PFSK-1 (cell line): ENCODE results near the gene FAM124B.

Experiments
- FOXP2 ChIP-seq: optimal IDR thresholded peaks from 2 replicates; pipeline ENCODE3; 2011; ENCODE audit warnings: borderline replicate concordance, control low read depth, inconsistent platforms; ENCODE audit not compliant: insufficient read depth; ENCODE audit errors: extremely low read length, extremely low read depth
- POLR2AphosphoS5 ChIP-seq: IDR thresholded peaks from 2 replicates; pipeline ENCODE4 v1.6.1; 2012; ENCODE audit warnings: low read depth, mild to moderate bottlenecking, control low read depth, low read length, moderate library complexity
- REST ChIP-seq, 2 experiments: IDR thresholded peaks; 2 replicates each; pipeline versions ENCODE4 v1.6.1 to v1.8.0; 2011 to 2012; ENCODE audit warnings: low read depth in 2 of 2, low read length in 2 of 2, control low read depth in 1 of 2, inconsistent platforms in 1 of 2, mild to moderate bottlenecking in 1 of 2, moderate library complexity in 1 of 2; ENCODE audit not compliant: insufficient read depth in 1 of 2
- SIN3A ChIP-seq: IDR thresholded peaks from 2 replicates; pipeline ENCODE4 v1.6.1; 2012; ENCODE audit warnings: mild to moderate bottlenecking, low read length, moderate library complexity, borderline replicate concordance; ENCODE audit not compliant: insufficient read depth
- TAF1 ChIP-seq: IDR thresholded peaks from 2 replicates; pipeline ENCODE4 v1.6.1; 2012; ENCODE audit warnings: low read length, control low read depth, borderline replicate concordance; ENCODE audit not compliant: insufficient read depth

Gene FAM124B

GRCh38 chr2:224359569-224359968, 42.3 kb downstream of the FAM124B start:
- TF ChIP-seq TAF1: no peak
- no peak for TF ChIP-seq FOXP2
- no peak for TF ChIP-seq SIN3A
- TF ChIP-seq POLR2AphosphoS5: no peak
- no peak for TF ChIP-seq REST (IDR thresholded peaks at IDR 0.05; ENCODE audit: insufficient read depth in 1 of 2, low read depth in 2 of 2, low read length in 2 of 2)

GRCh38 chr2:224357098-224357901, 44.6 kb downstream of the FAM124B start:
- TF ChIP-seq TAF1: no peak
- TF ChIP-seq SIN3A: no peak
- TF ChIP-seq REST (IDR thresholded peaks at IDR 0.05; ENCODE audit: insufficient read depth in 1 of 2, low read depth in 2 of 2, low read length in 2 of 2): no peak
- TF ChIP-seq FOXP2: no peak
- no peak for TF ChIP-seq POLR2AphosphoS5

GRCh38 chr2:224354632-224355211, 47.2 kb downstream of the FAM124B start:
- TF ChIP-seq REST (IDR thresholded peaks at IDR 0.05; ENCODE audit: insufficient read depth in 1 of 2, low read depth in 2 of 2, low read length in 2 of 2) (no peak), SIN3A (no peak), TAF1 (no peak), FOXP2 (no peak)

GRCh38 chr2:224350703-224351102, 51.2 kb downstream of the FAM124B start:
- TF ChIP-seq REST (IDR thresholded peaks at IDR 0.05; ENCODE audit: insufficient read depth in 1 of 2, low read depth in 2 of 2, low read length in 2 of 2) (no peak), POLR2AphosphoS5 (no peak), TAF1 (no peak), FOXP2 (no peak), SIN3A (no peak)

- no peak for TF ChIP-seq TAF1
- no peak for TF ChIP-seq REST (IDR thresholded peaks at IDR 0.05; ENCODE audit: insufficient read depth in 1 of 2, low read depth in 2 of 2, low read length in 2 of 2)
- no peak for TF ChIP-seq FOXP2
- TF ChIP-seq SIN3A: no peak
- no peak for TF ChIP-seq POLR2AphosphoS5
Measured at GRCh38 chr2:224349396-224349795, 52.5 kb downstream of the FAM124B start.
